ENCODE data around the gene ARHGAP15. TPM values are rescaled to one million over a fixed set of nuclear protein-coding genes. Genes with fewer than 3 reads are reported as not detected.

The ARHGAP15 gene
- polyA plus RNA-seq, 1 donor from 2014 or later: 0.30 TPM

DNA sequence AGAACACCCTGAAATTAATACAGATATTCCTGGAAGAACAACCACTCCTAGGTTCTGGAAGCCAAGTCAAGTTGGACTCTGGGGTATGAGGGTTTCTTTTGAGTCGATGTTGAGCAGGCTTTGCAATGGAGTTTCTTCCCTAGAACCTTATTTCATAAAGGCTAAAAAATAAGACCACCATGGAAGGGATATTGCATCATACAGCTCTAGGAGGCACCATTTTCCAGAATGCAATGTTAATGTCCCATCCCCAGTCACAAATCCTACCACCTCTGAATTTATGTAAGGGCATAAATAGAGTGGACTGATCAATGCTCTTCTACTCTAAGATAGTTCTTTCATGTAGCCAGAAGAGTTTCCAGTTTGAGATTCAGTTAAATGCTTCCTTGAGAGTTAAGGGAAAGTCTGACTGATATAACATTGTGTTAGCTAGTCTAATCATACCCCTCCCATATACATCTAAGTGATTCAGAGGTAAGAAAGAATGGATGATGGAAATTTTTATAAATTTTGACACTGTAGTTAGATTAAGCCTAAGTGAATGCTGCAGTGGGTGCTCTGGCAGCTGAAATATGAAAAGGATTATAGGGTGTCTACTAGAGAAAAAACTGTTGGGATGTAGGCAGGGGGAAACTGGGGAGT lies 22.0 kb downstream of the ARHGAP15 start:
- no peak overlapping the region for H3K4me3 ChIP-seq (ENCODE audit: low read length)
- H3K79me2 ChIP-seq (replicated peaks; ENCODE audit: insufficient read depth, low read length): no peaks in the 10 kb centered on the region
- no peak overlapping the region for H3K9ac ChIP-seq (ENCODE audit: low read length)
- no peaks in the 10 kb centered on the region for H4K20me1 ChIP-seq (ENCODE audit: insufficient read depth)
- H3K9me3 ChIP-seq (ENCODE audit: low read length): no peaks in the 10 kb centered on the region
- H3F3A ChIP-seq (ENCODE audit: insufficient read depth, low read length, poor library complexity, severe bottlenecking): no peaks in the 10 kb centered on the region
- no peaks in the 10 kb centered on the region for H3K9me2 ChIP-seq (ENCODE audit: insufficient read depth, low read length)
- no peak overlapping the region for H3K4me2 ChIP-seq (ENCODE audit: low read length)
- H3K27ac ChIP-seq (ENCODE audit: low read length): no peak overlapping the region
- TF ChIP-seq EP300 (conservative IDR thresholded peaks at IDR 0.05; ENCODE audit: poor library complexity, severe bottlenecking) (no peak), RAD21 (conservative IDR thresholded peaks at IDR 0.05) (no peak)
- TF ChIP-seq, protein P1, sequence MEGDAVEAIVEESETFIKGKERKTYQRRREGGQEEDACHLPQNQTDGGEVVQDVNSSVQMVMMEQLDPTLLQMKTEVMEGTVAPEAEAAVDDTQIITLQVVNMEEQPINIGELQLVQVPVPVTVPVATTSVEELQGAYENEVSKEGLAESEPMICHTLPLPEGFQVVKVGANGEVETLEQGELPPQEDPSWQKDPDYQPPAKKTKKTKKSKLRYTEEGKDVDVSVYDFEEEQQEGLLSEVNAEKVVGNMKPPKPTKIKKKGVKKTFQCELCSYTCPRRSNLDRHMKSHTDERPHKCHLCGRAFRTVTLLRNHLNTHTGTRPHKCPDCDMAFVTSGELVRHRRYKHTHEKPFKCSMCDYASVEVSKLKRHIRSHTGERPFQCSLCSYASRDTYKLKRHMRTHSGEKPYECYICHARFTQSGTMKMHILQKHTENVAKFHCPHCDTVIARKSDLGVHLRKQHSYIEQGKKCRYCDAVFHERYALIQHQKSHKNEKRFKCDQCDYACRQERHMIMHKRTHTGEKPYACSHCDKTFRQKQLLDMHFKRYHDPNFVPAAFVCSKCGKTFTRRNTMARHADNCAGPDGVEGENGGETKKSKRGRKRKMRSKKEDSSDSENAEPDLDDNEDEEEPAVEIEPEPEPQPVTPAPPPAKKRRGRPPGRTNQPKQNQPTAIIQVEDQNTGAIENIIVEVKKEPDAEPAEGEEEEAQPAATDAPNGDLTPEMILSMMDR (IDR thresholded peaks at IDR 0.05; ENCODE audit: poor library complexity, severe bottlenecking): no peak
- peaks cover 7% of the 10 kb centered on the region for H3K27me3 ChIP-seq (ENCODE audit: insufficient read depth, low read depth, low read length)
- no peaks in the 10 kb centered on the region for H3K36me3 ChIP-seq (ENCODE audit: insufficient read depth, low read length)
- no peak overlapping the region for H2AFZ ChIP-seq (ENCODE audit: low read depth, low read length)

DNA sequence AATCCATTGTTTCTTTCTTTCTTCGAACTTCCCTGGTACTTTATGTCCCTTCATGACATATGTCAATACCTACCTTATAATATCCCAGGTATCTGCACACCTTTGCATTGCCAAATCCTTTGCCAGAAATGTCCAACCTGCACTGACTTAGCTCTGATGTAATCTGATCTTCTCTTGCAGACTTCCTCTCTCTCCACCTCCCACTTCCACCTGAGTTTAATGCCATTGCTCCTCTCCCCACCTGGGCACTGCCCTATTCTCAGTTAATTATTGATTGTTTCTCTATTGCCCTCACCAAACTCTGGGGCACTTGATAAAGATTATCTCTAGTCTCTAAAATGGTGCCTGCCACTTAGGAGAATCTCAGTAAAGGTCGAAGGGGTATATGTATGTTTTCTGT lies 23.0 kb downstream of the ARHGAP15 start:
- no peaks in the 10 kb centered on the region for H3K9me2 ChIP-seq (ENCODE audit: insufficient read depth, low read length)
- no peak overlapping the region for H2AFZ ChIP-seq (ENCODE audit: low read depth, low read length)
- TF ChIP-seq EZH2 (IDR thresholded peaks at IDR 0.05; ENCODE audit: borderline replicate concordance, insufficient read depth, low read length, poor library complexity, severe bottlenecking) (no peak), TAF1 (IDR thresholded peaks at IDR 0.05; ENCODE audit: low read depth) (no peak), SMC3 (conservative IDR thresholded peaks at IDR 0.05; ENCODE audit: poor library complexity) (no peak), MXI1 (conservative IDR thresholded peaks at IDR 0.05; ENCODE audit: poor library complexity, severe bottlenecking) (no peak), RAD21 (conservative IDR thresholded peaks at IDR 0.05) (no peak), REST (IDR thresholded peaks at IDR 0.05; ENCODE audit: borderline replicate concordance) (no peak), EP300 (conservative IDR thresholded peaks at IDR 0.05; ENCODE audit: poor library complexity, severe bottlenecking) (no peak), POLR2AphosphoS5 (IDR thresholded peaks at IDR 0.05) (no peak)
- TF ChIP-seq, protein P1 (IDR thresholded peaks at IDR 0.05; ENCODE audit: poor library complexity, severe bottlenecking): no peak
- no peaks in the 10 kb centered on the region for H3F3A ChIP-seq (ENCODE audit: insufficient read depth, low read length, poor library complexity, severe bottlenecking)
- H3K4me3 ChIP-seq (ENCODE audit: low read length): no peak overlapping the region
- H3K27ac ChIP-seq (ENCODE audit: low read length): no peak overlapping the region
- H3K79me2 ChIP-seq (replicated peaks; ENCODE audit: insufficient read depth, low read length): no peaks in the 10 kb centered on the region
- no peaks in the 10 kb centered on the region for H4K20me1 ChIP-seq (ENCODE audit: insufficient read depth)
- H3K27me3 ChIP-seq (ENCODE audit: insufficient read depth, low read depth, low read length): peaks cover 7% of the 10 kb centered on the region
- H3K36me3 ChIP-seq (ENCODE audit: insufficient read depth, low read length): no peaks in the 10 kb centered on the region
- H3K9ac ChIP-seq (ENCODE audit: low read length): no peak overlapping the region
- H3K4me2 ChIP-seq (ENCODE audit: low read length): no peak overlapping the region
- no peaks in the 10 kb centered on the region for H3K9me3 ChIP-seq (ENCODE audit: low read length)
